Lower lobe of right lung (tissue), 2 donors: Measurements from ENCODE around the gene ROBO2. TPM values are rescaled to one million over a fixed set of nuclear protein-coding genes. Genes with fewer than 3 reads are reported as not detected.

Source experiments
- ATAC-seq, 2 donors: fragments of 200-7000 bp; cut with Tn5 transposase; one replicate each; pipeline ENCODE4 v1.9.1; 2020 to 2022; ENCODE audit warnings: mild to moderate bottlenecking in 2 of 2, moderate library complexity in 2 of 2
- DNase-seq: peaks from one replicate; pipeline ENCODE4 v3.0.0-alpha.2; 2020
- H3K27ac ChIP-seq: fragments of 200-600 bp; one replicate; pipeline ENCODE4 v1.8.0; 2022
- H3K27me3 ChIP-seq: fragments of 200-600 bp; one replicate; pipeline ENCODE4 v1.8.0; 2022; ENCODE audit warnings: low read depth
- H3K36me3 ChIP-seq: fragments of 200-600 bp; one replicate; pipeline ENCODE4 v1.8.0; 2022; ENCODE audit warnings: mild to moderate bottlenecking
- H3K4me1 ChIP-seq: fragments of 200-600 bp; one replicate; pipeline ENCODE4 v1.8.0; 2022
- H3K4me3 ChIP-seq: fragments of 200-600 bp; one replicate; pipeline ENCODE4 v1.8.0; 2022; ENCODE audit warnings: mild to moderate bottlenecking
- H3K9me3 ChIP-seq: fragments of 200-600 bp; one replicate; pipeline ENCODE4 v1.8.0; 2022
- intact Hi-C: fragments of 100-400 bp; cut with DNase I; formaldehyde crosslinking; loops from one replicate; pipeline ENCODE4 v1.11.0; 2022
- total RNA-seq: library from RNA; stranded (reverse); fragmentation: NEBNext Ultra II Directional; extraction: Animal tissue kit (Norgen Biotek cat#: 25700); gene quantifications from one replicate; pipeline ENCODE4 v1.2.1, GENCODE V29; 2021
- TF ChIP-seq, protein P1 (sequence below): fragments of 200-600 bp; IDR thresholded peaks from one replicate; pipeline ENCODE4 v1.8.0; 2022; ENCODE audit warnings: antibody characterized with exemption, mild to moderate bottlenecking
- donor health status: DM: no; HTN: yes; CAD: no; lungs with severe emphysema.

Gene ROBO2
- total RNA-seq, 1 donor from 2014 or later, result 11.8 TPM

- Histone ChIP-seq H3K4me3 (no peak overlapping the region), H3K9me3 (no peaks in the 10 kb centered on the region), H3K4me1 (no peaks in the 10 kb centered on the region), H3K27me3 (no peaks in the 10 kb centered on the region), H3K27ac (no peak overlapping the region), H3K36me3 (no peaks in the 10 kb centered on the region)
- TF ChIP-seq, protein P1, sequence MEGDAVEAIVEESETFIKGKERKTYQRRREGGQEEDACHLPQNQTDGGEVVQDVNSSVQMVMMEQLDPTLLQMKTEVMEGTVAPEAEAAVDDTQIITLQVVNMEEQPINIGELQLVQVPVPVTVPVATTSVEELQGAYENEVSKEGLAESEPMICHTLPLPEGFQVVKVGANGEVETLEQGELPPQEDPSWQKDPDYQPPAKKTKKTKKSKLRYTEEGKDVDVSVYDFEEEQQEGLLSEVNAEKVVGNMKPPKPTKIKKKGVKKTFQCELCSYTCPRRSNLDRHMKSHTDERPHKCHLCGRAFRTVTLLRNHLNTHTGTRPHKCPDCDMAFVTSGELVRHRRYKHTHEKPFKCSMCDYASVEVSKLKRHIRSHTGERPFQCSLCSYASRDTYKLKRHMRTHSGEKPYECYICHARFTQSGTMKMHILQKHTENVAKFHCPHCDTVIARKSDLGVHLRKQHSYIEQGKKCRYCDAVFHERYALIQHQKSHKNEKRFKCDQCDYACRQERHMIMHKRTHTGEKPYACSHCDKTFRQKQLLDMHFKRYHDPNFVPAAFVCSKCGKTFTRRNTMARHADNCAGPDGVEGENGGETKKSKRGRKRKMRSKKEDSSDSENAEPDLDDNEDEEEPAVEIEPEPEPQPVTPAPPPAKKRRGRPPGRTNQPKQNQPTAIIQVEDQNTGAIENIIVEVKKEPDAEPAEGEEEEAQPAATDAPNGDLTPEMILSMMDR, result no peak
- DNase-seq, result no peak
- ATAC-seq, result no peak
- intact Hi-C loops, result no loop called here
Observed at GRCh38 chr3:77436908-77437307, 397.0 kb downstream of the ROBO2 start.

DNA sequence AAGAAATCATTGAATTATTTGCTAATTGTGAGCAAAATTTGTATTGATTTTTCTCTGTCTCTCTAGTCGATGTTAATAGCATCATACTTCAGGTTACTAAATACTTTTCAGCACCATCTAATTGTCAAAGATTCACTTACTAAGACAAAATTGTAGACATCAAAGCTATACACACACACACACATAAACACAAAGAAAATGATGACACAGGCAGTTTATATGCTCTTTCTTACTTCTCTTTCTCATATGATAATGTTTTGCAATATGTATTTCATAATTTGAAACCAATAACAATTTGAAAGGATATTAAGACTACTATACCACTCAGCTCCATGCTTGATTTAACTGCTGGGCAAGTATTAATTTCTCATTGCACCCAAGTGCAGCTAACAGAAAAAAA is 406.2 kb downstream of the ROBO2 start:
- intact Hi-C loops, result no loop called here
- Histone ChIP-seq H3K36me3 (no peaks in the 10 kb centered on the region), H3K27ac (no peak overlapping the region), H3K27me3 (no peaks in the 10 kb centered on the region), H3K4me3 (no peak overlapping the region), H3K4me1 (no peaks in the 10 kb centered on the region), H3K9me3 (no peaks in the 10 kb centered on the region)
- TF ChIP-seq, protein P1, result no peak
- ATAC-seq (no peak), DNase-seq (no peak)

DNA sequence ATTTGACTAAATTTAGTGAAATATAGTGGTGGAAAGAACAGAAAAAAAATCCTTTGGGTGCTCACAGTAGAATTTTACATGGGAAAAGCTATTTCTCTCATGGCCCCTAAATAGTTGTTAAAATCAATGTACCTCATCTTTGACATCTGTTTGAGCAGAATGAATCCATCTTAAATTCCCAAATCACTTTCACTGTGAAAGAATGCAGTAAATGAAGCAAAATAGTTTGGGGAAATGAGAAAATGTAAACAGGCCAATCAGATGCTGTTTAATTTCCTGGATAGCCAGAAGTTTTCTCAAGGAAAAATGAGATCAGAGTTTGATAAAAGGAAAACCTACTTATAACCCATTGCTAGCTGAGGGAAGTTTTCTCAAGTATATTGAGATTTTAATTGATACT is 406.9 kb downstream of the ROBO2 start:
- Histone ChIP-seq H3K9me3 (no peaks in the 10 kb centered on the region), H3K4me1 (no peaks in the 10 kb centered on the region), H3K4me3 (no peak overlapping the region), H3K27ac (no peak overlapping the region), H3K27me3 (no peaks in the 10 kb centered on the region), H3K36me3 (no peaks in the 10 kb centered on the region)
- TF ChIP-seq, protein P1, result no peak
- ATAC-seq (no peak), DNase-seq (no peak)
- intact Hi-C loops, result no loop called here

DNA sequence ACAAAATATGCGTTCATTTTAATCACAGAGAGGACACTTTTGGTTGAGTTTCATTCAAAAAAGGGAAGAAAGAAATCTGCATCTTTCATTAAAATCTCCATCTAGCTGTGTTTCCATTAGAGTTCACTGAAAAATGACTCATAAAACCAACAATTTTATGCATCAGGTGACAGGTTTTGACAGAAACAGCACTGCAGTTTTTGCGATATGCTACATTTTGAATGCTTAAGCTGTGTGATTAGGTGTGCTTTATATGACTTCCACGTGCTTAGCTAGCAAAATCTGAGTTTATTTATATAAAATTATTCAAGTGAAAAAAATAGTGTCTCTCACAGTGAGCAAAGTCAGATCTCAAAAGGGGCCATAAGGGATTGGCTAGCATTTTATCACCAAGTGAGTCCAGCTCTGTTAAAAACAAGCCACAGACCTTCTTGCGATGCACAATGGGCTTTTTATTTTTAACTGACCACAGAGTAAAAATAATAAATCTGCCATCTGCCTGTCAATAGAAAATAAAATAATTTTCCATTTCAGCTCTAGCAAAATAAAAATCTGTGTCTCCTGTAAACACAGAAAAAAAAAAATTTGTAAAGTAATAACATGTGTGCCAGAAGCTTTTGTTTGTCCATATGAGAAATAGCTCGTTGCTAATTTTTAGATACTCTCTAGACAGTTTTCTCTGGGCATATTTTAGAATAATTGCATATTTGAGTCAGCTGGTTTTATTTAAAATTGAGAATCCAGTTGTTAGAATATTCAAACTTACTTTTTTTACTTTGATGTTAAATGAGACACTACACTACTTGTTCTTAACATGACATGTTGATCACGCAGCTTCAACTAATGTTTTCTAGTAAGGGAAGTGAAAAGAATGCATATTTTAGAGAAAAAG is 409.8 kb downstream of the ROBO2 start:
- ATAC-seq (no peak), DNase-seq (no peak)
- TF ChIP-seq, protein P1, result no peak
- Histone ChIP-seq H3K9me3 (no peaks in the 10 kb centered on the region), H3K27me3 (no peaks in the 10 kb centered on the region), H3K4me3 (no peak overlapping the region), H3K36me3 (no peaks in the 10 kb centered on the region), H3K27ac (no peak overlapping the region), H3K4me1 (no peaks in the 10 kb centered on the region)
- intact Hi-C loops, result no loop called here

DNA sequence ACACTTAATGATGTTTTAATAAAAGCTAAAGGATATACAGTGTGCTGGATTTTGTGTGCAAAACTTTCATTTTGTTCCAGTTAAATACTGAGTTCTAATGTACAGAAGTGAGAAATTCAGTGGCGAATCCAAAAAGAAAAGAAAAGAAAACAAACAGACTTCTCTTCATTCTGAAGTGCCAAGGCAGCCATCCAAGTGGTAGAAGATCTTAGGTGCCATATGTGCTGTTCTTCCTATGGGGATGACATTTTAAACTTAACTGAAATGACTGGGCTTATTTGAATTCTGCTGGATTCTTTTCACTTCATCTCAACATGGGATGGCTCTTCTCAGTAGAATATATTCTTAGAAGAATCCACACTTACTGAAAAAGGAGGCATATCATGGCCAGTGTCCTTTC is 416.5 kb downstream of the ROBO2 start:
- H3K27me3 ChIP-seq, result no peaks in the 10 kb centered on the region
- no peak for DNase-seq

More for the DNA sequence above, 416.5 kb downstream of the ROBO2 start:
- TF ChIP-seq, protein P1, result no peak
- no peak for ATAC-seq
- Histone ChIP-seq H3K36me3 (no peaks in the 10 kb centered on the region), H3K9me3 (no peaks in the 10 kb centered on the region), H3K4me3 (no peak overlapping the region), H3K4me1 (no peaks in the 10 kb centered on the region), H3K27ac (no peak overlapping the region)
- intact Hi-C loops, result no loop called here
